ES-I3 (cell line): ENCODE results near the gene RIPOR1.

Experiments used
- H3K36me3 ChIP-seq: 2 replicates; pipeline ENCODE4 v1.6.1; 2013; ENCODE audit warnings: mild to moderate bottlenecking, low read length, control low read depth, moderate library complexity; ENCODE audit not compliant: insufficient read depth
- H3K4me1 ChIP-seq: 2 replicates; pipeline ENCODE4 v1.6.1; 2013; ENCODE audit warnings: mild to moderate bottlenecking, control low read depth, low read length; ENCODE audit not compliant: insufficient read depth
- H3K9ac ChIP-seq: 2 replicates; pipeline ENCODE4 v1.6.1; 2013; ENCODE audit warnings: low read depth, mild to moderate bottlenecking, low read length, moderate library complexity
- H3K9me3 ChIP-seq: 2 replicates; pipeline ENCODE4 v1.6.1; 2013; ENCODE audit warnings: mild to moderate bottlenecking, low read length, moderate library complexity; ENCODE audit not compliant: control insufficient read depth, insufficient read depth

The RIPOR1 gene

GRCh38 chr16:67539691-67540635 is 11.3 kb downstream of the RIPOR1 start:
- H3K9ac ChIP-seq: no peak overlapping the region

DNA sequence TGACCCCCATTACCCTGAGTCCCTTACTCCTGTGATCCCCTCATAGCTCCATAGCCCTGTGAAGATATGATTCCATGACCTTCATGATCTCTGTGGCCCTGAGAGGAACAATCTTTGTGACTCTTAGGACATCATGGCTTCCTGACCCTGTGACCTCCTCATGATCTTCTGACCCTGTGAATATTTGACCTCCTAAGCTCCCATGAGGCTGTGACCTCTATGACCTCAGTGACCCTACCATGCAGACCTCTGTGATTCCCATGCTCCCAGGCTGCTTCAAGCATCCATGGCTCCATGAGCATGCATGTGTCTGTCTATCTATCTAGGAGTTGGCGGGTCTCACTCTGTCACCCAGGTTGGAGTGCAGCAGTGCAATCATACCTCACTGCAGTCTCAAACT is 12.1 kb downstream of the RIPOR1 start:
- Histone ChIP-seq H3K9me3 (no peaks in the 10 kb centered on the region), H3K9ac (no peak overlapping the region), H3K36me3 (peaks cover 7% of the 10 kb centered on the region), H3K4me1 (peaks cover 9% of the 10 kb centered on the region; the same call in 1 of the 2 replicates)

More at GRCh38 chr16:67539691-67540635, 11.3 kb downstream of the RIPOR1 start:
- peaks cover 7% of the 10 kb centered on the region for H3K36me3 ChIP-seq
- H3K4me1 ChIP-seq: peaks cover 9% of the 10 kb centered on the region; the same call in 1 of the 2 replicates
- no peaks in the 10 kb centered on the region for H3K9me3 ChIP-seq

- H3K9me3 ChIP-seq: no peaks in the 10 kb centered on the region
- H3K9ac ChIP-seq: no peak overlapping the region
- peaks cover 7% of the 10 kb centered on the region for H3K36me3 ChIP-seq
These were observed 13.0 kb downstream of the RIPOR1 start for GRCh38 chr16:67541391-67542263.

DNA sequence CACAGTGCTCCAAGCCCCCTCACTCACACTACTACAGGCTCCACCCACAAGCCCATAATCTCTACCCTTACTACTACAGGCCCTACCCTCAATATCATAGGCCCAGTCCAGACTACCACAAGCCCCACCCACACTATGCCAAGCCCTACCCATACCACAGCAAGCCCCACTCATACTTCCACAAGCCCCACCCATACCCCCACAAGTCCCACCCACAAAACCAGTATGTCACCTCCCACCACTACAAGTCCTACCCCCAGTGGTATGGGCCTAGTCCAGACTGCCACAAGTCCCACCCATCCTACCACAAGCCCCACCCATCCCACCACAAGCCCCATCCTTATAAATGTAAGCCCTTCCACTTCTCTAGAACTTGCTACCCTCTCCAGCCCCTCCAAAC is 13.8 kb downstream of the RIPOR1 start:
- Histone ChIP-seq H3K4me1 (peaks cover 11% of the 10 kb centered on the region; the same call in 1 of the 2 replicates), H3K9ac (no peak overlapping the region), H3K9me3 (no peaks in the 10 kb centered on the region), H3K36me3 (peaks cover 7% of the 10 kb centered on the region)

More at GRCh38 chr16:67541391-67542263, 13.0 kb downstream of the RIPOR1 start:
- H3K4me1 ChIP-seq: peaks cover 9% of the 10 kb centered on the region; the same call in 1 of the 2 replicates

- no peak overlapping the region for H3K9ac ChIP-seq
- peaks cover 11% of the 10 kb centered on the region; the same call in 1 of the 2 replicates for H3K4me1 ChIP-seq
- H3K36me3 ChIP-seq: peaks cover 7% of the 10 kb centered on the region
- H3K9me3 ChIP-seq: no peaks in the 10 kb centered on the region
These were observed 14.4 kb downstream of the RIPOR1 start for GRCh38 chr16:67543036-67543435.

DNA sequence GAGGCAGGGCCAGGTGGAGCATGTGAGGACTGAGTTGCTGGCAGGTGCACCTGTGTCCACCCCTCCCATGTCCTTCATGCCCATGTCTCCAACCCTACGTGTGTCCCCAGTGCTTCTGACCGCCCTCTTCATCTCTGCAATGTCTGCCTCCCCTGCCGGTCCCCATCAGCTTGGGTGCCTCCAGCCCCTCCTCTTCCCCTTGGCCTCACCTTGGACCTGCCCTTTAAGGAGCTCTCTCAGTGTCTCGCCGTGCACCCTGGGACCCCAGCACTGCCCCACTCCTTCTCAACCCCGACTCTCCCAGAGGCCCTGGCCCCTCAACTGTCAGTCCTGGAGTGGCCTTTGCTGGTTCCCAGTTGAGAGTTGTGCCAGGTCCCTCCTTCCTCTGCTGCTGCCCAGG is 15.0 kb downstream of the RIPOR1 start:
- no peaks in the 10 kb centered on the region for H3K9me3 ChIP-seq
- H3K4me1 ChIP-seq: peaks cover 11% of the 10 kb centered on the region; the same call in 1 of the 2 replicates
- peaks cover 7% of the 10 kb centered on the region for H3K36me3 ChIP-seq
- no peak overlapping the region for H3K9ac ChIP-seq

GRCh38 chr16:67544329-67544841 is 15.8 kb downstream of the RIPOR1 start:
- H3K36me3 ChIP-seq: peaks cover 7% of the 10 kb centered on the region
- peaks cover 5% of the 10 kb centered on the region; the same call in 1 of the 2 replicates for H3K4me1 ChIP-seq
- no peak overlapping the region for H3K9ac ChIP-seq
- H3K9me3 ChIP-seq: no peaks in the 10 kb centered on the region

- Histone ChIP-seq H3K36me3 (peaks cover 7% of the 10 kb centered on the region), H3K9me3 (no peaks in the 10 kb centered on the region), H3K4me1 (0 out of 2 replicates have a peak, but pooled peaks cover 2% of the 10 kb centered on the region), H3K9ac (no peak overlapping the region)
These were observed 16.4 kb downstream of the RIPOR1 start for GRCh38 chr16:67544844-67545664.

- 0 out of 2 replicates have a peak, but pooled peaks cover 2% of the 10 kb centered on the region for H3K4me1 ChIP-seq
These were observed 17.0 kb downstream of the RIPOR1 start for GRCh38 chr16:67545665-67546024.

DNA sequence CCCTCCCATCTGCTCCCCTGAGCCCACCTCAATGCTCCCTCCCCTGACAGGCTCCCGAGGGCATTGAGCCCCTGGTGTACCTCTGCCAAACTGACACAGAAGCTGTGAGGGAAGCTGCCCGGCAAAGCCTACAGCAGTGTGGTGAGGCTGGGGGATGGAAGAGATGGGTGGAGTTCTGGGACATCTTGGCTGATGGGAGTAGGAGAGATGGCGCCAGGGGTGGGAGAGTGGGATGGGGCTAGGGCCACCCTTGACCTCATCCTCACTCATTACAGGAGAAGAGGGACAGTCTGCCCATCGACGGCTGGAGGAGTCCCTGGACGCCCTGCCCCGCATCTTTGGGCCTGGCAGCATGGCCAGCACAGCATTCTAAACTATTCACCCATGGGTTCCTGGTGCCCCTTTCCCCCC is 17.5 kb downstream of the RIPOR1 start:
- H3K4me1 ChIP-seq: 0 out of 2 replicates have a peak, but pooled peaks cover 2% of the 10 kb centered on the region
- H3K36me3 ChIP-seq: peaks cover 7% of the 10 kb centered on the region
- no peak overlapping the region for H3K9ac ChIP-seq
- H3K9me3 ChIP-seq: no peaks in the 10 kb centered on the region

More at GRCh38 chr16:67545665-67546024, 17.0 kb downstream of the RIPOR1 start:
- Histone ChIP-seq H3K9ac (no peak overlapping the region), H3K9me3 (no peaks in the 10 kb centered on the region), H3K36me3 (peaks cover 7% of the 10 kb centered on the region)

- H3K9ac ChIP-seq: no peak overlapping the region
- 0 out of 2 replicates have a peak, but pooled peaks cover 2% of the 10 kb centered on the region for H3K4me1 ChIP-seq
- H3K36me3 ChIP-seq: peaks cover 7% of the 10 kb centered on the region
- no peaks in the 10 kb centered on the region for H3K9me3 ChIP-seq
These were observed 18.3 kb downstream of the RIPOR1 start for GRCh38 chr16:67546761-67547422.

- Histone ChIP-seq H3K9ac (no peak overlapping the region), H3K9me3 (no peaks in the 10 kb centered on the region), H3K36me3 (peaks cover 2% of the 10 kb centered on the region; the same call in 1 of the 2 replicates), H3K4me1 (peaks cover 6% of the 10 kb centered on the region; the same call in 1 of the 2 replicates)
These were observed 19.0 kb downstream of the RIPOR1 start for GRCh38 chr16:67547423-67548264.
